H4 (cell line): ENCODE data around the gene CMPK1. TPM values are rescaled to one million over a fixed set of nuclear protein-coding genes. Genes with fewer than 3 reads are reported as not detected.
"Not testable (repeated sequence)": the region's sequence is repeated elsewhere in the genome, so short reads cannot be mapped to it uniquely, and the experiment has no call there.

Experiments
- DNase-seq: peaks from one replicate; pipeline ENCODE4 v3.0.0-alpha.2; 2015; ENCODE audit warnings: low spot score
- total RNA-seq: library from RNA; depleted of rRNA; stranded (reverse); fragments of >200 nt; shearing (Covaris generic); gene quantifications from 2 replicates; pipeline ENCODE4 v1.2.3, GENCODE V29; 2014; rRNA removed

The CMPK1 gene, protein sequence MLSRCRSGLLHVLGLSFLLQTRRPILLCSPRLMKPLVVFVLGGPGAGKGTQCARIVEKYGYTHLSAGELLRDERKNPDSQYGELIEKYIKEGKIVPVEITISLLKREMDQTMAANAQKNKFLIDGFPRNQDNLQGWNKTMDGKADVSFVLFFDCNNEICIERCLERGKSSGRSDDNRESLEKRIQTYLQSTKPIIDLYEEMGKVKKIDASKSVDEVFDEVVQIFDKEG
- total RNA-seq: 108 and 137 TPM in 2 replicates

DNA sequence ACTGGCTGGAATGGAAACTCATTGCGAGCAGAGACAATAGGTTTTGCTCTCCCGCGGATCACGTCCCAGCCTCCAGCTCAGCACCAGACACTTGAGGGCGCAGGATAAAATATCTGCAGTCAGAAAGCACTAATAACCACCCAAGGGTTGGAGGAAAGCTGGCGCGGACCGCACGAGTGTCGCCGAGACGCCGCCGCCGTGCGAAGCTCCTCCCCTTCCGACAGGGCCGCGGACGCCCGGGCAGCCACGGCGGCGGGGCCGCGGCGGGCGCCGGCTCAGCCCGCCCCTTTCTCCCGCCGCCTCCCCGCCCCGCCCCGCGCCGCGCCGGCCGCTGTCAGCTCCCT is at the start of gene CMPK1:
Gene CMPK1 (plus strand): TSS at position 213 of the 344 bp plus-strand sequence. CDS start 156 bp downstream, outside the sequence.
- DNase-seq: peak; percentile 82

DNA sequence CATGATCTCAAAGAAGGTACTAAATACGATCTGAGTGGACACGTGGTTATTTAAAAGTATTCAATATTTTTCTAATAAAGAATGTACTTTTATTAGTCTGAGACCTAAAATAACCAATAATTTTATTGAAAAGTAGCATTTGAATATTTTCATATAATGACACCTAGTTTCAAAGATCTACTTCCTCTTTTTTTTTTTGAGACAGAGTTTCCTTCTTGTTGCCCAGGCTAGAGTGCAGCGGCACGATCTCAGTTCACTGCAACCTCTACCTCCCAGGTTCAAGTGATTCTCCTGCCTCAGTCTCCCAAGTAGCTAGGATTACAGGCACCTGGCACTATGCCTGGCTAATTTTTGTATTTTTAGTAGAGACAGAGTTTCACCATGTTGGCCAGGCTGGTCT is 45.5 kb upstream of the CMPK1 start:
- DNase-seq: not testable (repeated sequence)

DNA sequence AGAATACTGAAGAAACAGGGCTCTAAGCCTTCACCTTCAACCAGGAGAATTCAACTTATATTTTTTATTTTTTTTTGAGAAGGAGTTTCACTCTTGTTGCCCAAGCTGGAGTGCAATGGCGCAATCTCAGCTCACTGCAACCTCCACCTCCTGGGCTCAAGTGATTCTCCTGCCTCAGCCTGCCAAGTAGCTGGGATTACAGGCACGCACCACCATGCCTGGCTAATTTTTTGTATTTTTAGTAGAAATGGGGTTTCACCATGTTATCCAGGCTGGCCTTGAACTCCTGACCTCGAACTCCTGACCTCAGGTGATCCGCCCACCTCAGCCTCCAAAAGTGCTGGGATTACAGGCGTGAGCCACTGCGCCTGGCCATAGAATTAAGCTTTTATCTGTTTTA is 38.7 kb upstream of the CMPK1 start:
- not testable (repeated sequence) for DNase-seq

DNA sequence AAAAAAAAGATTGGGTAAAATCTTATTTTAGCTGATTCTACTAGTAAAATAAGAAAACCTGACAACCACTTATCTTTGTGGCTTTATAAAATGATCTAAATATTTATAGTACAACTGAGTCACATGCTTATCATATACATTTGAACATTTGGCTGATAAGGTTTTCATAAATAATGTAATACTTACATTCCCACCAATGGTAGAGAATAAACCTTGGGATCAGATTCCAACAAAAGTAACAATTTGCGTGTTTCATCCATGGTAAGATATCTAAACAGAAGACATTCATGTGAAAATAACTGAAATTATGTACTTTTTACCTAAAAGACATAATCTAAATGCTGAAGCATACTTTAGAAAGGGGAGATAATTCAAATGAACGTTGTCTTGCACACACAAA is 38.0 kb upstream of the CMPK1 start:
- no peak for DNase-seq

DNA sequence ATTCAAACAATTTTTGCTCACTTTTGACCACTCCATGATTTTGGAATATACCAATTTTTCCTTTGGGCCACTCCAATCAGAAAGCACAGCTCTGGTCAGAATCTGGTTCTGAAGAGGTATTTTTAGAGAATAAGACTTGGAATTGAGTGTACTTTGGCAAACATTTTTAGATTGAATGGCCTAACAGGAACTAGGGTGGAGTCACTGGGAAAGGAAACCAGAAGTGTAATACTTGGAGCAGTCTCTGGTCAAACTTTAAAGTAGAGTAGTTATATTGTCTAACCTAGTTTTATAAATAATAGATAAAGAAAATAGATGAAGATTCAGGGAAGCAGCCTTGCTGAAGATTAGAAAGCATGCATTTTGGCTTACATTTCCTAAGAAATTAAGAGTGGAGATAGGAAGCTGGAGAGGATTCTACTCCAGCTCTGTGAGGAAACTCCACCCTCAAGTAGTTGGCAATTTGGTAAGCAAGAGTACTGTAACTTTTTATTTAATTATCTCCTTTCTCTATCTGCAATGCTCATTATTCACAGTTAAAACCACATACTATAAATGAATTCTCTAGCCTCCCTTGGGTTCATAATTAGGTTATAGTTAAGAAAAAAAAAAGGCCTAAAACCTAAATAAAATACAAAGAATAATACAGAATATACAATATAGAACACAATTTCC is 35.4 kb upstream of the CMPK1 start:
- no peak for DNase-seq

DNA sequence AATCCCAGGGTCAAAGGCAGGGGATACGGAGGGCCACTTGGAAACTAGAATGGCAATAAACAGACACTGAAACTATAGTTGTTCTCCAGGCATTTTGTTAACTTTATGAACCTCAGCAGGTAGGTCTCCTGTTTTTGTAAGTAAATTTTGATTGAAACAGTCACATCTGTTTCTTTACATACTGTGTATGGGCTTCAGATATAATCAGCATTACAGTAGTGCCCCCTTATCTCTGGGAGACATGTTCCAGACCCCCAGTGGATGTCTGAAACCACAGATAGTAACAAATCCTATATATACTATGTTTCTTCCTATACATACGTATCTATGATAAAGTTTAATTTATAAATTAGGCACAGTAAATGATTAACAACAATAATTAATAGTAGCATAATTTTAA is 31.1 kb upstream of the CMPK1 start:
- no peak for DNase-seq

DNA sequence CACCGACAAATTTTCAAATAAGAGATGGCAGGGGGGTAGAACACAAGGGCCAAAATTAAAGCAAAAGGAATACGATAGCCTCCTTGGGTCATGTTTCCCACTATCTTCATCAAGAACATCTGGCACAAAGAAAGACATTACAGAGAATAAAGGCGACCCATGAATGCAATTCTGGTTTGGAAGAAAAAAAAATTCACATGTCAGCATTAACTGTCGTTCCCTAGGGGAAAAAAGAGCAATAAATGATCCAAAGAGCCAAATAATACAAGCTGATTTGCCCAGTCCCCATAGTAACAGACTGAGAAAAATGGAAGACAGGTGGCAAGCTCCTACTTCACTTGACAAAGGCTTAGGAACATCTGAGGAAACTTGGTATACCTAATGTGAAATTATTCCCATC is 24.2 kb upstream of the CMPK1 start:
- no peak for DNase-seq

DNA sequence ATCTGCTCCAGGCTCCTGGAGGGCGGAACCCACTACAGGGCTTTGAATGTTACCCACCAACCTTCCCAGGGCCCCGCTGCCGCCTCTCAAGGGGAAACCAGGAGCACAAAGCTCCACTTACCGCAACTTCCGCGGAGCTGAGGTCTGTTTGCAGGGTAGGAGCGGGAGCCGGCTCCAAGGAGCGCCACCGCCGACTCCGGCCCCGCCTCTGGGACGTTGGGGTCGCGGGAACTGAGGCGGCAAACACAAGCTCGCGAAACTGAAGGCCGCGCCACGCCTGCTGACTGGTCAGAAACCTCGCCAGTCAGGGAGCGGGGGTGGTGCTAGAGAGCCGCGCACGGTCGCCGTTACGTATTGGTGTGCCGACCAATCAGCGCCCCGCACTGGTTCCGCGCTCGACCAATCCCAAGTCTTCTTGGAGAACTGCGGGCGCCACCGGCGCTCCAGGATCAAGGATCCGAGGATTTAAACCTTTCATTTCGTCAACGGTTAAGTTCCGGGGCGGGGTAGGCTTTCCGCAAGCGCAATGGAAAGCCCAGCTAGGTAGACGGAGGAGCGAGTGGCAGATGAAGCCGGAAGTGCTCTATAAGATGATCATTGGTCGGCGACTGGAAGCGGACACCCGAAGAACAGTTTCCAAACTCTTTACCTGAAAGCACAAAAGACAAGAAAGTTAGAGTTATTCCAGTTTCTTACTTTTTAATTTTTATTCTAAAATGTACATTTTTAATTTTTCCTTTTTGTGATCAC is 19.5 kb upstream of the CMPK1 start, which contains the start of gene STIL:
Gene STIL (minus strand): TSS at position 233 of the 750 bp plus-strand sequence. CDS start 3,828 bp downstream, outside the sequence.
- peak; percentile 99 for DNase-seq

DNA sequence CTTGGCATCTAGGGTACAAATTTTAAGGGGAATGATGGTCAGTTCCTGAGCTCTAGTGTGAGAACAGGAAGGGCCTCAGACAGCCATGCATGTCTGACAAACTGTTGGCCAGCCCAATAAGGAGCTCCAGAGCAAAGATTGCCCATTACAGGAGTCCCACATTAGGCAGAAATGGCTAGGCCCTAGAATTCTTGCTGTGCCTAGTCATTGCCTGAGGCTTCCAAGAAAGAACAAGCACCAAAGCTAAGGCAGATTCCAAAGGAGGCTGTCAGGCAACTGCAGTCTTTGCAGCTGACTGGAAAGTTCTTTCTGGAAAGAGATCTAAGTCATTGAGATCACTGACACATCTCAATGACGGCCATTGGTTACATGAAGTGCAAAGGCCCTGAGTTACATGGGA is 15.7 kb upstream of the CMPK1 start:
- DNase-seq: no peak

DNA sequence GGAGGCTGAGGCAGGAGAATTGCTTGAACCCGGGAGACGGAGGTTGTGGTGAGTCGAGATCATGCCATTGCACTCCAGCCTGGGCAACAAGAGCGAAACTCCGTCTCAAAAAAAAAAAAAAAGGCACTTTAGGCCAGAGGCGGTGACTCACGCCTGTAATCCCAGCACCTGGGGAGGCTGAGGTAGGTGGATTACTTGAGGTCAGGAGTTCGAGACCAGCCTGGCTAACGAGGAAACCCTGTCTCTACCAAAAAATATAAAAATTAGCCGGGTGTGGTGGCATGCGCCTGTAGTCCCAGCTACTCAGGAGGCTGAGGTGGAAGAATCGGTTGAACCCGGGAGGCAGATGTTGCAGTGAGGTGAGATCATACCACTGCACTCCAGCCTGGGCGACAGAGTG is 13.6 kb upstream of the CMPK1 start:
- DNase-seq: not testable (repeated sequence)

DNA sequence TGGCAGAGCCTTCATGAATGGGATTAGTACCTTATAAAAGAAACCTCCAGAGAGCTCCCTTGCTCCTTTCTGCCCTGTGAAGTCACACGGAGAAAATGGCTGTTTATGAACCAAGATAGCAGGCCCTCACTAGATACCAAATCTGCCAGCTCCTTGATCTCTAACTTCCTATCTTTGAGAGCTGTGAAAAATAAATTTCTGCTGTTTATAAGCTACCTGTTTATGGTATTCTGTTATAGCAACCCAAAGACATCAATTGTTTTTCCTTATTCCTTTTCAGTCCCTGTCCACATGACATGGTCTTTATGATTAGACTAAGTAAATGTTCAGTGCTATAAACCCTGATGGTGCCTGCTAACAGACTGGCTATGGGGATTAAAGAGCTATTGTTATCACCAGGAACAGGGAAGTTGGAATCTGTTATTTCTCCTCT is 10.0 kb upstream of the CMPK1 start:
- no peak for DNase-seq

DNA sequence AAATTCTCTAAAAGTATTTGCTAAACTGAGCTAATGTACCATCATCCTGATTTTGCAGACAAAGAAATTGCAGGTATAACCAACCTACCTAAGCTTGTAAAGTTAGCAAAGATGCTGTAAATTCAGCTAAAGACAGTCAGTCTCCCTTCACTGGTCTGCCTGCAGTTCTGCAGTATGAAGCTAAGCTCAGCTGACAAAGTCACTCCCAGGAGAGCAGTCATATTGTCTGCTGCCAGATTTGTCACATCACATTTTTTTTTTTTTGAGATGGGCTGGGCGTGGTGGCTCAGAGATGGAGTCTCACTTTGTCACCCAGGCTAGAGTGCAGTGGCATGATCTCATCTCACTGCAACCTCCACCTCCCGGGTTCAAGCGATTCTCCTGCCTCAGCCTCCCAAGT is 8.9 kb upstream of the CMPK1 start:
- no peak for DNase-seq

DNA sequence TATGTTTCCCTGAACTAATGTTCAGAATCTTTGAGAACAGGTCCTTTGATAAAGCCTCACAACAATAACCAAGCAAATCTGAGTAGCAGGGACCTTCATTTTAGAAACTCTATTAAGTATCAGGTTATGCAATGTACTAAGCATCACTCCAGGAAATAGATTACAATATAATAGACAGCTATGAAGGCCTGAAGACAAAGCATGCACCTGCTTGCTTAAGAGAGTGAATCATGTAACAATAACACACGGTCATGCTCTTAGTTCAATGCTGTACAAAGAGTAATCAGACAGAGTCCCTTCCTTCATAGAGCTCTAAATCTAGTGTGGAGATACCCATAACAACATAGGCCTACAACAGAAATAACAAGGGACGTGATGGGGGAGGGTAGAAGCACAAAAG is 8.1 kb upstream of the CMPK1 start:
- no peak for DNase-seq

DNA sequence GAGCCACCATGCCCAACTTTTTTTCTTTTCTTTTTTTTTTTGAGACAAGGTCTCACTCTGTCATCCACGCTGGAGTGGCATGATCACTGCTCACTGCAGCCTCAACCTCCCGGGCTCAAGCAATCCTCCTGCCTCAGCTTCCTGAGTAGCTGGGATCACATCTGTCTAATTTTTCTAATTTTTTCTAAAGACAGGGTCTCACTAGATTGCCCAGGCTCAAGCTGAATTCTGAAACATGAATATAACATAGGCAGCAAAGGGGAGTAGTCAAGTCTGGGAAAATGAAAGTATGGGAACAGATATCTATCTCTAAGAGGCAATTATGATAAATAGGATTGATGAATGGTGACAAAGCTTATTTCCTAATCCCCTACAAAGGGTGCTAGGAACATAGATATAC is 7.3 kb upstream of the CMPK1 start:
- DNase-seq: no peak

DNA sequence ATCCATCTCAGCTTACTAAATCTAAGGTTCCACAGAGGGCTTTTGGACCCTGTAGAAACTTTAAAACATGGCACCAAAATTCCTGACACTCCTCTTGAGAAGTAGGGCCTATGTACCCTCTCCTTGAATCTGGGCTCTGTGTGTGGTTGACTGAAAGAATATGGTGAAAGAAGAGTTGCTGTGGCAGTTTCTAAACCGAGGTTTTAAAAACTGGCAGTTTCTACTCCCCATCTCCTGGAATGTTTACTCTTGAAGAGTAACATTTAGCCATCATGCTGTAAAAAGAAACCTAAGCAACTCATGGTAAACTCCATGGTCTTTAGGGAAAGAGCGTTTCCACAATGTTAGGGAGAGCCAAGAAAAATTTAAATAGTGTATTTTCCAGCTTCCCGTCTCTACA is 4.6 kb upstream of the CMPK1 start:
- no peak for DNase-seq

DNA sequence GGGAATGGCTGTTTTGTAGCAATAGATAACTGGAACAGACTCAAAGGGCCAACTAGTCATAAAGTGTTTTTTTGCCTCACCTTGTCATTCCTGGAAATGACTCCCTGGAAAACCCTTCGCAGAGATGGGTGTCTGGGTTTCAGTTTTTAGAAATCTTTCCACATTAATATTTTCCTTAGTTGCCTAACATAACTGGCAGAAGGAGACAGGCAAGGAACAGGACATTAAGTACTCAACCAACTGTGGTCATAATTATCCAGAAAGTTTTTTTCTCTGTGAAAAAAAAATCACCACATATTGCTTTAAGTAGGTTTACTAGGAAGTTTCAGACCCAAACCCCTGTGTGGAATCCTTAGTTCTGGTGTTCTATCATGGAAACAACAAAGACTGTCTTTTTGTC is 3.4 kb upstream of the CMPK1 start:
- no peak for DNase-seq

DNA sequence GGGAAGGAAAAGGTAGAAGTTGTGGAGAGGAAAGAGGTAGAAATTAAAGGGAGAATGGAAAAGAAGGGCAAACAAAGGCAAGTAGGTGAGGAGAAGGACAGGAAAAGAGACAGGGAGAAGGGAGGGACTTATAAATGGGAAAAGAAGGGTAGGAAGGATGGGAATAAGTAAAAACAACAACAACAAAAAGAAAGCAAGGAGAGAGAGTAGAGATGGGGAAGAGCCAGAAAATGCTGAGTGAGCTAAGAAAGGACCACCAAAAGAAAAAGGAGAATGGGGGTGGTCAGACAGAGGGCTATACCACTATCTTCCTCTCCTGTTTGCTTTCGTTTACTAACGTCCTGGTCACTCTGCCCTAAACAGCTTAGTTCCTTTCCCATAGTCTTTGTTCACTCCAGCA is 1.7 kb upstream of the CMPK1 start:
- DNase-seq: no peak

DNA sequence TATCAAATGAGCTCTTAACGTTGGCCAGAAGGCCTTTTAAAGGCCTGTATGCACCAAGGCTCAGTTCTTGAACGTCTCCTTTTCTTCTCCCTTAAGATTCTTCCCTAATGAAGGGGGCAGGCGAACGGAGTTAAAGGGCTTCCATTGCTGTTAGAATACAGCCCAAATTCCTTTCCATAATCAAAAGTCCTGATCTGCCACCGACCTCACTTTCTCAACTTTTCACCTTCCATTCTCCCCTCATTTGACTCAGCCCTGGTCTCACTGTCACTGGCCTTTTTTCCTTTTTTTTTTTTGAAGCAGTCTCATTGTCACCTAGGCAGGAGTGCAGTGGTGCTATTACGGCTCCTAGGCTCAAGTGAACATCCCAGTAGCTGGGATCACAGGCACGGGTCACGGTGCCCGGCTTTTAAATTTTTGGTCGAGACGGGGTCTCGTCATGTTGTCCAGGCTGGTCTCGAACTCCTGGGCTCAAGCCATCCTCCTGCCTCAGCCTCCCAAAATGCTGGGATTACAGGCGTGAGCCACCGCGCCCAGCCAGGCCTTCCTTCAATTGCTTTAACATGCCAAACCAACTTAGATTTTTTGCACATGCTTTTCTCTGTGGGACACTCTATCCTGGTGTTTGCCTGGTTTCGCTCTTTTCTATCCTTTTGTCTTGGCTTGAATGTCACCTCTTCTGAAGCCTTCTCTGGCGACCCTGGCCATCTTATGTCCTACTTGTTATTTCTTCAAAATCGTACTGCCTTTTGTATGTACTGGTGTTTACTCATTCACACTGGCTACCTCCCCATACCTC is 612 bp upstream of the CMPK1 start:
- no peak for DNase-seq

DNA sequence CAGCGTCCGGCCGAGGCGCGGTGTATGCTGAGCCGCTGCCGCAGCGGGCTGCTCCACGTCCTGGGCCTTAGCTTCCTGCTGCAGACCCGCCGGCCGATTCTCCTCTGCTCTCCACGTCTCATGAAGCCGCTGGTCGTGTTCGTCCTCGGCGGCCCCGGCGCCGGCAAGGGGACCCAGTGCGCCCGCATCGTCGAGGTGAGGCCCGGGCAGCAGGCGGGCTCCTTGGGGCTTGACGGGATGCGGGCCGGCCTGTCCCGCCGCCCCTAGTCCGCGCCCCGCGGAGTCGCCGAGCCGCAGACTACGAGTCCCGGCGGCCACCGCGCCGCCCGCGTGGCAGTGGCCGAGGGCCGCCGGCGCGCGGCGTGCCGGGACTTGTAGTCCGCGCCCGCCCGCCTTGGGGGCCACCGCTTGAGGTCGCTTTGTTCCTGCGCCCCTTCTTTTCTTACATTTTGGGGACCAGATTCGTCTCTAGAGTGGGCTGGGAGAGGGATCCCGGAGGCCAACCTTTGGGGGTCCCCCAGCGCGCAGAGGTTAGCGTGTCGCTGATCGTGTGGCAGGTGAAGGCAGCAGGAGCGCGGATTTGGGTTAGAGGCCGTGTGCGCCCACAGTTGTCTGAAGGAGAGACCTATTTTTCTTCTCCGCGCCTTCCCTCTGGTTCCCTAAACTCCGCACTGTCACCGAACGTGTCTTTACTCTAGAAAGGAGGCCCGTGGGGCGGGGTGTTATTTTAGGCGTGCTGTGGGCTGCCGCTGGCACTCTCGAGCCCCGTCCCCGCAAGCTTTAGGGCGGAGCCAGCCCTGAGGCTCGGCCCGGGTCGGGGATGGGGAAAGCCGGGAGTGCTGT is 553 bp downstream of the CMPK1 start:
- peak; percentile 54 for DNase-seq

DNA sequence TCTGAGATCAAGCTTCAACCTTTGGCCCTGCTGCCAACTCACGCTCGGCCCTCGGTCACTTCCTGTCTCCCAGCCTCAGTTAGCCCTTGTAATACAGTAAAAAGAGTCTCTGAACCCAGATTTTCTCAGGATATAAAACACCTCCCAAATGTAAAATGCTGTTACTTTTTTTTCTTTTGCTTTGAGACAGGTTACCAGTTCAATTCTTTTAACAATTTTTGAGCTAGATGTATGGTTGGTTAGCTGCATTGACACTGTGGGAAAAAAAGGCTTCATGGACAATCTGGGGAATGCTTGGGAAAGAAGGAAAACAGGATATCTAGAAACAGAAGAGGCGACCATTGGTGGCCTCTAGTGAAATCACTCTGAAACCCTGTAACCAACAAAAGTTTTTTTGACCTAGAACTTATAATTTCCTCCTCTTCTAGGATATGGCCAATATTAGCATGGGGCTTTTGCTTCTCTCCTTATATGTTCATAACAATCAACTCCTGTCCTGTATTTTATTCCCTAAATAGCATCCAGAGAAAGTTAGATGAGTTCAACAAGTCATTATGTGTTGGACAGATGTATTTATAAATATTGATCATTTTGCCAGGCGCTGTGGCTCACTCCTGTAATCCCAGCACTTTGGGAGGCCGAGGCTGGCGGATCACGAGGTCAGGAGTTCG is 1.3 kb downstream of the CMPK1 start:
- no peak for DNase-seq

DNA sequence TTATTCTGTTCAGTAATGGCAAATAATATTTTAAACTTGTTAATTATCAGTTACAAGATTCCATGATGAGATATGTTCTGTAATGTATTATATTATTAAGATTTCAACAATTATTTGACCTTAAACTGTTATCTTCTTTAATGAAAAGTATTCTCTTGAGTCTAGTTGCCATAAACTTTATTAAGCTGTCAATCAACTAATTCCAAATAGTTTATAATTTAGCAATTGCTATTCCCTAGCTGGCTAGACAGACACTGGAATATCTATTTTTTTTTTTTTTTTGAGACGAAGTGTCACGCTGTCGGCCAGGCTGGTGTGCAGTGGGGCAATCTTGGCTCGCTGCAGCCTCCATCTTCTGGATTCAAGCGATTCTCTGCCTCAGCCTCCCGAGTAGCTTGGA is 3.8 kb downstream of the CMPK1 start:
- DNase-seq: no peak
